ENCODE measurements around the gene CAB39L. TPM values are rescaled to one million over a fixed set of nuclear protein-coding genes. Genes with fewer than 3 reads are reported as not detected.

CAB39L gene
- total and polyA plus RNA-seq, 4 donors: 1.8 to 5.1 (median 2.1) TPM

DNA sequence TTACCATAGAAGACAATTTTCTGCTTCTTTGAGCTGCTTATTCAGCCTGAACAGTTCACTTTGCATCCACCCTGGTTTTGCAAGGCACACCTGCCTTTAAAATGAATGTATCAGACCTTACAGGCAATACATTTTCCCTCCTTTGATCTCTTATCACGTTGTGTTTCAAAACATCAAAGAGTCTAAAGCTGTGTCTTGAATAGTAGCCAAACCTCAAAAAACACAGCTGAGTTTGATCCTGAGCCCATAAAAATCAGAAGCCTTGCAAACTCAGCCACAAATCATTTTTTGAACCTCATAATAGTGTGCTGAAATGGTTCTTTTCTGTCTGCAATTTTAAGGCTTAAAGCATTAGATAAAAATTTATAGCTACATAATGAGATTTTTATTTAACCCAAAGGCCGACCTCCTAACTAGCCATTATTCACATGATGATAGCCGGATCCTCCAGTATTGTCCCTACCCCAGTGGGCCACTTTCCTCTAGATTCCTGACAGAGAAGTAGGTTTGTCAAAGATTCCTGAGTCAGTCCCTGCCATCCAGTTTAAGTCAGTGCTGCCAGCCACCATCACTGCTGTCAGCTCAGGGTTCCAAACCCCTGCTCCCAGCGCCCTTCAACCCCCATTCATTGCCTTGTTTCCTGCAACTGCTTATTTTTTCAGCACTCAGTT, 71.8 kb downstream of the CAB39L start:
- H3K9me3 ChIP-seq (ENCODE audit: control insufficient read depth in 4 of 4, low read length in 3 of 4): no peaks in the 10 kb centered on the region
- no peak overlapping the region for H3K27ac ChIP-seq (ENCODE audit: low read depth in 1 of 2, low read length in 2 of 2)
- 65% methylated on average over 4 of the region's 4 CpGs for WGBS
- no peak for DNase-seq (ENCODE audit: low spot score)
- no peak overlapping the region for H3K9ac ChIP-seq (ENCODE audit: low read depth in 1 of 2, low read length in 2 of 2)
- TF ChIP-seq, protein P1, sequence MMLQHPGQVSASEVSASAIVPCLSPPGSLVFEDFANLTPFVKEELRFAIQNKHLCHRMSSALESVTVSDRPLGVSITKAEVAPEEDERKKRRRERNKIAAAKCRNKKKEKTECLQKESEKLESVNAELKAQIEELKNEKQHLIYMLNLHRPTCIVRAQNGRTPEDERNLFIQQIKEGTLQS (IDR thresholded peaks at IDR 0.05): no peak
- TF ChIP-seq EGR1 (IDR thresholded peaks at IDR 0.05; ENCODE audit: low read depth in 2 of 2) (no peak), TAF1 (conservative IDR thresholded peaks at IDR 0.05) (no peak), SP1 (IDR thresholded peaks at IDR 0.05) (no peak), FOXA1 (IDR thresholded peaks at IDR 0.05) (no peak)
- no peak overlapping the region for H3K4me3 ChIP-seq (ENCODE audit: low read depth in 1 of 3, low read length in 3 of 3)
- H3K36me3 ChIP-seq (ENCODE audit: control insufficient read depth in 4 of 4, insufficient read depth in 3 of 4, low read depth in 1 of 4, low read length in 3 of 4): no peaks in the 10 kb centered on the region
- no peaks in the 10 kb centered on the region for H3K27me3 ChIP-seq (ENCODE audit: control insufficient read depth in 4 of 4, insufficient read depth in 4 of 4, low read length in 3 of 4)
- no peaks in the 10 kb centered on the region for H3K4me1 ChIP-seq (ENCODE audit: control insufficient read depth in 4 of 4, insufficient read depth in 4 of 4, low read length in 3 of 4)

DNA sequence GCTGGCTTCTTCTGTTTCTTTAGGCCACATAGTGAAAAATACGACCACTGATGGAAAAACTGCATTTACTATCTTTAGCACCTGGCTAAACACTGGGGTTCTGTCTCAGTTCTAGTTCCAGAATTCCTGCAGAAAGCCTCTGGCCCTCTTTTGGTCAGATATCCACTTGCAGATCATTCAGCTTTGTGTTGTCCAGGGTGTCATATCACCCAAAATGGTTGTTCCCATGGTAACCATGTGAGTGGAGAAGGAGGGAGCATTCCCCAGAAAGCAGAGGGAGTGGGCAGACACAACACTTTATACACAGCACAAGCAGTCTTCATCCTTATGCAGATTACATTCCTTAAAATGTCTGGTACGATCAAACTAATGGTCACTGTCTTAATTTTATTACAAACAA, 73.5 kb downstream of the CAB39L start:
- H3K27ac ChIP-seq (ENCODE audit: low read depth in 1 of 2, low read length in 2 of 2): no peak overlapping the region
- no peak for TF ChIP-seq HNF4A (conservative IDR thresholded peaks at IDR 0.05)
- no peak for TF ChIP-seq RAD21 (IDR thresholded peaks at IDR 0.05)
- no peak for TF ChIP-seq FOXA1 (IDR thresholded peaks at IDR 0.05)
- TF ChIP-seq, protein P2, sequence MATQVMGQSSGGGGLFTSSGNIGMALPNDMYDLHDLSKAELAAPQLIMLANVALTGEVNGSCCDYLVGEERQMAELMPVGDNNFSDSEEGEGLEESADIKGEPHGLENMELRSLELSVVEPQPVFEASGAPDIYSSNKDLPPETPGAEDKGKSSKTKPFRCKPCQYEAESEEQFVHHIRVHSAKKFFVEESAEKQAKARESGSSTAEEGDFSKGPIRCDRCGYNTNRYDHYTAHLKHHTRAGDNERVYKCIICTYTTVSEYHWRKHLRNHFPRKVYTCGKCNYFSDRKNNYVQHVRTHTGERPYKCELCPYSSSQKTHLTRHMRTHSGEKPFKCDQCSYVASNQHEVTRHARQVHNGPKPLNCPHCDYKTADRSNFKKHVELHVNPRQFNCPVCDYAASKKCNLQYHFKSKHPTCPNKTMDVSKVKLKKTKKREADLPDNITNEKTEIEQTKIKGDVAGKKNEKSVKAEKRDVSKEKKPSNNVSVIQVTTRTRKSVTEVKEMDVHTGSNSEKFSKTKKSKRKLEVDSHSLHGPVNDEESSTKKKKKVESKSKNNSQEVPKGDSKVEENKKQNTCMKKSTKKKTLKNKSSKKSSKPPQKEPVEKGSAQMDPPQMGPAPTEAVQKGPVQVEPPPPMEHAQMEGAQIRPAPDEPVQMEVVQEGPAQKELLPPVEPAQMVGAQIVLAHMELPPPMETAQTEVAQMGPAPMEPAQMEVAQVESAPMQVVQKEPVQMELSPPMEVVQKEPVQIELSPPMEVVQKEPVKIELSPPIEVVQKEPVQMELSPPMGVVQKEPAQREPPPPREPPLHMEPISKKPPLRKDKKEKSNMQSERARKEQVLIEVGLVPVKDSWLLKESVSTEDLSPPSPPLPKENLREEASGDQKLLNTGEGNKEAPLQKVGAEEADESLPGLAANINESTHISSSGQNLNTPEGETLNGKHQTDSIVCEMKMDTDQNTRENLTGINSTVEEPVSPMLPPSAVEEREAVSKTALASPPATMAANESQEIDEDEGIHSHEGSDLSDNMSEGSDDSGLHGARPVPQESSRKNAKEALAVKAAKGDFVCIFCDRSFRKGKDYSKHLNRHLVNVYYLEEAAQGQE (IDR thresholded peaks at IDR 0.05): no peak
- TF ChIP-seq, protein P3, sequence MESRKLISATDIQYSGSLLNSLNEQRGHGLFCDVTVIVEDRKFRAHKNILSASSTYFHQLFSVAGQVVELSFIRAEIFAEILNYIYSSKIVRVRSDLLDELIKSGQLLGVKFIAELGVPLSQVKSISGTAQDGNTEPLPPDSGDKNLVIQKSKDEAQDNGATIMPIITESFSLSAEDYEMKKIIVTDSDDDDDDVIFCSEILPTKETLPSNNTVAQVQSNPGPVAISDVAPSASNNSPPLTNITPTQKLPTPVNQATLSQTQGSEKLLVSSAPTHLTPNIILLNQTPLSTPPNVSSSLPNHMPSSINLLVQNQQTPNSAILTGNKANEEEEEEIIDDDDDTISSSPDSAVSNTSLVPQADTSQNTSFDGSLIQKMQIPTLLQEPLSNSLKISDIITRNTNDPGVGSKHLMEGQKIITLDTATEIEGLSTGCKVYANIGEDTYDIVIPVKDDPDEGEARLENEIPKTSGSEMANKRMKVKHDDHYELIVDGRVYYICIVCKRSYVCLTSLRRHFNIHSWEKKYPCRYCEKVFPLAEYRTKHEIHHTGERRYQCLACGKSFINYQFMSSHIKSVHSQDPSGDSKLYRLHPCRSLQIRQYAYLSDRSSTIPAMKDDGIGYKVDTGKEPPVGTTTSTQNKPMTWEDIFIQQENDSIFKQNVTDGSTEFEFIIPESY (IDR thresholded peaks at IDR 0.05): no peak
- no peak for TF ChIP-seq EGR1 (IDR thresholded peaks at IDR 0.05; ENCODE audit: low read depth in 2 of 2)
- no peak for TF ChIP-seq NR2F2 (IDR thresholded peaks at IDR 0.05)
- no peak for TF ChIP-seq RXRA (IDR thresholded peaks at IDR 0.05)
- TF ChIP-seq SP1 (IDR thresholded peaks at IDR 0.05): no peak
- TF ChIP-seq, protein P1 (IDR thresholded peaks at IDR 0.05): no peak
- no peaks in the 10 kb centered on the region for H3K9me3 ChIP-seq (ENCODE audit: control insufficient read depth in 4 of 4, low read length in 3 of 4)
- no peaks in the 10 kb centered on the region for H3K27me3 ChIP-seq (ENCODE audit: control insufficient read depth in 4 of 4, insufficient read depth in 4 of 4, low read length in 3 of 4)
- no peak overlapping the region for H3K4me3 ChIP-seq (ENCODE audit: low read depth in 1 of 3, low read length in 3 of 3)
- WGBS: 89% methylated on average over 2 of the region's 2 CpGs
- H3K4me1 ChIP-seq (ENCODE audit: control insufficient read depth in 4 of 4, insufficient read depth in 4 of 4, low read length in 3 of 4): no peaks in the 10 kb centered on the region
- no peaks in the 10 kb centered on the region for H3K36me3 ChIP-seq (ENCODE audit: control insufficient read depth in 4 of 4, insufficient read depth in 3 of 4, low read depth in 1 of 4, low read length in 3 of 4)
- DNase-seq (ENCODE audit: low spot score): no peak
- no peak overlapping the region for H3K9ac ChIP-seq (ENCODE audit: low read depth in 1 of 2, low read length in 2 of 2)

DNA sequence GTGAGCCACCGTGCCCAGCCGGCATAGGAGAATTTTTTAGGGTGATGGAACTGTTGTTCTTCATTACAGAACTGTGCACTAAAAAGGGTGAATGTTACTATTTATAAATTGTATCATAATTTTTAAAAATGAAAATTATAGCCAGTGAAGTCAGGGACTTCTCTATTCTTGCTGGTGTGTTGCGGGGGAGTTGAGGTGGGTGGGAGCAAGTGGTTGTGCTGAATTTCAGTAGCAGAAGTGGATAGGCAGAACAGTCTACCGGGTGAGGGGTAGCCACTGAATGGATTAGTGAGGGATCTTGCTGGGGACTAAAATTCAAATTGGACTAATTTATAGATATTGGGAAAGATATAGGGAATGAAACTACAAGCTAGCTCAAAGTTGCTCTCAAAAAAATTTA, 74.0 kb downstream of the CAB39L start:
- WGBS: 97% methylated on average over 4 of the region's 4 CpGs
- Histone ChIP-seq H3K4me1 (ENCODE audit: control insufficient read depth in 4 of 4, insufficient read depth in 4 of 4, low read length in 3 of 4) (no peaks in the 10 kb centered on the region), H3K27ac (ENCODE audit: low read depth in 1 of 2, low read length in 2 of 2) (no peak overlapping the region)

More for the DNA sequence above, 74.0 kb downstream of the CAB39L start:
- no peak for DNase-seq (ENCODE audit: low spot score)
- no peak for TF ChIP-seq GABPA (IDR thresholded peaks at IDR 0.05 in 1 of 2, conservative IDR thresholded peaks at IDR 0.05 in 1 of 2)
- Histone ChIP-seq H3K9ac (ENCODE audit: low read depth in 1 of 2, low read length in 2 of 2) (no peak overlapping the region), H3K27me3 (ENCODE audit: control insufficient read depth in 4 of 4, insufficient read depth in 4 of 4, low read length in 3 of 4) (no peaks in the 10 kb centered on the region), H3K9me3 (ENCODE audit: control insufficient read depth in 4 of 4, low read length in 3 of 4) (no peaks in the 10 kb centered on the region), H3K36me3 (ENCODE audit: control insufficient read depth in 4 of 4, insufficient read depth in 3 of 4, low read depth in 1 of 4, low read length in 3 of 4) (no peaks in the 10 kb centered on the region), H3K4me3 (ENCODE audit: low read depth in 1 of 3, low read length in 3 of 3) (no peak overlapping the region)

Data from liver (tissue), 9 donors.